HG02623 (cell line): ENCODE measurements around the gene SLC7A7.

ENCODE experiments used
- ATAC-seq: cut with Tn5 transposase; IDR thresholded peaks from one replicate; pipeline ENCODE4 v1.9.1; 2021; ENCODE audit warnings: moderate library complexity; ENCODE audit not compliant: unreplicated experiment

The SLC7A7 gene

DNA sequence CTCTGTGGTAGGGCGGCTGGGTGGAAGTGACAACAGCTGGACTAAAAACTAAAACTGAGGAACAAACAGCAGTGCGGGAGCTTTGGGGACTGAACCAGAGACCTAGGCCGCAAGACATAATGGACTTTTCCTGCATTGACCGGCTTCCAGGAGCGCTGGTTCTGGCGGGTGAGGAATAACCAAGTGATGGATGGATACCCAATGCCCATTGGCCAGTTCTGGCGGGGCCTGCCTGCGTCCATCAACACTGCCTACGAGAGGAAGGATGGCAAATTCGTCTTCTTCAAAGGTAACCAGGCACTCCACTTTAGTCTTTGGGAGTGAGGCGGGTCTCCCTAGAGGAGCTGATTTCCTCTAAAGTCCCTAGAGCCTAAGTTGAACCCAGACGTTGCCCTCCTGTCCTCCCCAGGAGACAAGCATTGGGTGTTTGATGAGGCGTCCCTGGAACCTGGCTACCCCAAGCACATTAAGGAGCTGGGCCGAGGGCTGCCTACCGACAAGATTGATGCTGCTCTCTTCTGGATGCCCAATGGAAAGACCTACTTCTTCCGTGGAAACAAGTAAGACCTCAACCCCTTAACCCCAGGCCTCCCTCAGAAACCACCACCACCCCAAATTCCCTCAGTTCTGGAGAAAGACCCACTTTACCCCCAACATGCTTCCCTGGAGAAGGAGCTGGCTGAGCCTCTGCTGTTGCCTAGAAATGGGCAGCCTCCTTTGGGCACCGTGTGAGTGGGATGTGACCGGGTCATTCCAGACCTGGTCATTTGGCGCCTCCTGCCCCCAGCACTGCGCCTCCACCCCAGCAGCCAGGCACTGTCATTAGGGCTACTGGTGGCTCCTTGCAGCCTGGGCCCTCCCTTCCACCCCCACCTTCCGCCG, 29.2 kb upstream of the SLC7A7 start:
- no peak for ATAC-seq

DNA sequence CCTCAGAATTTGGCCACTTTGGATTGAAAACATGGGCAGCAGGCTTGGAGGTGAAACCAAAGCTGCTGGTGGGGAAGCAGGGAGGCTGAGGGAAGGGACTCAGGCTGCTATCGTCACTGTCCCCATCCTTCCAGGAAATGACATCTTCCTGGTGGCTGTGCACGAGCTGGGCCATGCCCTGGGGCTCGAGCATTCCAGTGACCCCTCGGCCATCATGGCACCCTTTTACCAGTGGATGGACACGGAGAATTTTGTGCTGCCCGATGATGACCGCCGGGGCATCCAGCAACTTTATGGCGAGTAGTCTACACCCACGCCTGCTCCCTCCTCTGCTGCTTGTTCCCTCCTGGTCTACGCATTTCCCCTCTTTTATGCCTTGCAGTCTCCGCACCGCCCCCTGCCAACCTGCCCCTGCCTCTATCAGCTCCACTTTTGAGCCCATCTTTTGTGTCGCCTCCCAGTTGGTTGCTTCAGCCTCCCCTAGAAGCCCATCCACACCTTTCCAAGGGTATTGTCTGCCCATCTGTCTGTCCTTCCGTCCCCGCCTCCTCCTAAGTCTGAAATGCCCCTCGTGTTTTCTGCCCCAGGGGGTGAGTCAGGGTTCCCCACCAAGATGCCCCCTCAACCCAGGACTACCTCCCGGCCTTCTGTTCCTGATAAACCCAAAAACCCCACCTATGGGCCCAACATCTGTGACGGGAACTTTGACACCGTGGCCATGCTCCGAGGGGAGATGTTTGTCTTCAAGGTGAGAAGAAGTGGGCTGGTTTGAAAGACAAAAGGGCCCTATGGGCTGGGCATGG, 28.1 kb upstream of the SLC7A7 start:
- ATAC-seq: no peak

DNA sequence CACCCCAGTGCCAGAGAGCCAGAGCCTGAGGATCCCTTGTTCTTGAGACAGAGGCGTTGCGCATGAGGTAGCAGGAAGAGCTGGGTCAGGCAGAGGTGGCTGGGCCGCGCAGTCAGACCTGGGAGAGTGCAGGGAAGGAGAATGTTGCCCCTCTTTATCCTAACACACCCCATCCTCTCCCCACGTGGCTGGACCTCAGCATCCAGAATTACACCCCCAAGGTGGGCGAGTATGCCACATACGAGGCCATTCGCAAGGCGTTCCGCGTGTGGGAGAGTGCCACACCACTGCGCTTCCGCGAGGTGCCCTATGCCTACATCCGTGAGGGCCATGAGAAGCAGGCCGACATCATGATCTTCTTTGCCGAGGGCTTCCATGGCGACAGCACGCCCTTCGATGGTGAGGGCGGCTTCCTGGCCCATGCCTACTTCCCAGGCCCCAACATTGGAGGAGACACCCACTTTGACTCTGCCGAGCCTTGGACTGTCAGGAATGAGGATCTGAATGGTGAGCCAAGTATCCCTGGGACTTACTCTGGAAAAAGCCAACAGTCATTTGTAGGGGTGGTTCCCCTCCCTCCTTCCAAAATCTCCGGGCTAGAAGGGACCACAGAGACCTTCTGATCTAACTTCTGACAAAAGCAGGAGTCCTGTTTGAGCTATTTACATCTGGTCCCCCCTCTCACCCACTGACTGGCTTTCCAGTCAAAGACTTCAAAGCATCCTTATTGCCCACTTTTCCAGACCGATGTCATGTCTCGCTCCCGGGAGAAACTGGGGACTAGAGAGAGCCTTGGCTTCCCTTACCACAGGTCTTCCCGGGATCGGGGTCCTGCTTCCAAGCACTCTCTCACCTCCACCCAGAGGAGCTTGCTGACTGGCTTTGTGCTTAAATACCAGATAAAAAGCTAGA, 27.2 kb upstream of the SLC7A7 start:
- no peak for ATAC-seq

DNA sequence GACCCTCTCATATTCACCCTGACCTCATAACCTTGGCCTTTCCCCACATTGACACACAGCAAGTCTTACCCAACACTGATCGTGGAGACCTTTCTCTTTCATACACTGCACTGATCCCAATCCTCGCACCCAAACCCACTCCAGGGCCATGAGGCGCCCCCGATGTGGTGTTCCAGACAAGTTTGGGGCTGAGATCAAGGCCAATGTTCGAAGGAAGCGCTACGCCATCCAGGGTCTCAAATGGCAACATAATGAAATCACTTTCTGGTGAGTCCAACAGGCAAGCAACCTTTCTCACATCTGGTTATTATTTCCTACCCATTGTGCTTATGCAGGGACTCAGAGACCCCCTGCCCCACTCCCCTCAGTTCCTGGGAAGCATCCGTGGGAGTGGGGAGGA, 26.5 kb upstream of the SLC7A7 start:
- no peak for ATAC-seq

DNA sequence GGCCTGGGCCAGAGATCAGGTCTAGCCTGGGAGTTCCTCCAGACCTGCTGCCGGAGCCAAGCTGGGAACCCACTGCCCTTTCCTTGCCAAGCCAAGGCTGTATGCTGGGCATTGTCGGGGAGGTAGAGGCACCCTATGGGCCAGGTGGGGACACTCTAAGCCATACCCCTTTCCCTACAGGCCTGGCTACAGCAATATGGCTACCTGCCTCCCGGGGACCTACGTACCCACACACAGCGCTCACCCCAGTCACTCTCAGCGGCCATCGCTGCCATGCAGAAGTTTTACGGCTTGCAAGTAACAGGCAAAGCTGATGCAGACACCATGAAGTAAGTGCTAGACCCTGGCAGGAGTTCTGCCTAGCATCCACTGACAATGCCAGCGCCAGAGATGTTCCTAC, 26.1 kb upstream of the SLC7A7 start:
- no peak for ATAC-seq

DNA sequence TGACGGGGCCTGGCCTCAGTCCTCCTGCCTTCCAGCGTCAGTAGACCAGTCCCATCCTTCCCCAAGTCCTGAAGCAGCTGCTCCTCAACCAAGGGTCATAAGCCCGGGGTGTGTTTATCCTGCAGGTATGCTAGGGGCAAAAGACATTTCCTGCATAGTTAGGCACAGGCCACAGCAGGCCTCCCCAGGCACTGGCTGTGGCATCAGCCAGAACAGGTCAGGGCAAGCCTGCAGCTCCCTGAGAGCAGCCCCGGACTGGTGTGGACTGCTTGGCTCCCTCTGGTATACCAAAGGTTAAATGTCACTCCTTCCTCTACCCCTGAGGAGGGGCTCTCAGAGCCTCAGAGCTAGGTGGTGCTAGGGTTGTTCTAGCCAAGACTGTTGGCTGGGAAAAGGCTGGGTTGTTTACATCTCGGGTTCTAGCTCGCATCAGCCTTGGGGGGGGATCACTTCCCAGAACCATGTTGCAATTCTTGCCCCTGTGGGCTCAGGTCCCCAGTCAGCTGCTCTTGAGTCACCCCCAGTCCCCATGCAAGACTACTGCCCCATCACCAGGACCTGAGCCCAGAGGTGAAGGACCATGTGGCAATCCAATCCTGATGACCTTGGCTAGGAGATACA, 24.0 kb upstream of the SLC7A7 start:
- ATAC-seq: no peak

DNA sequence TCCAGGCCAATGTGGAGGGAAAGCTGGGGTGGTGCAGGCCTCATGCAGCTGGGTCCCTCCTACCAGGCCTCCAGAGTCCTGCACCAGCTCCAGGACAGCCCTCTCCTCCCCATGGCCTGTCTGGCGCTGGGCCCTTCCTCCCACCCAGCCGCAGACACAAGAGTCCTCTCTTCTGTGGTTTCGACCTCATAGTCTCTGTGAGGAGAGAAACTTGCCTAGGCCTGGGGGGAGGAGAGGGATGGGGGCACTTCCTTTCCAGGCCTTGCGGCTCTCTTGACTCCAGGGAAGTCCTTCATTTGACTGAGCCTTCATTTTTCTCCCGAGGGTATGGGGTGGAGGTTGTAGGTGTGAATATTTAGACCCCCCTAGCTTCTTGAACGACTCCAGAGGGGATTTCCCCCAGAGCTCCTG, 23.4 kb upstream of the SLC7A7 start:
- ATAC-seq: no peak

DNA sequence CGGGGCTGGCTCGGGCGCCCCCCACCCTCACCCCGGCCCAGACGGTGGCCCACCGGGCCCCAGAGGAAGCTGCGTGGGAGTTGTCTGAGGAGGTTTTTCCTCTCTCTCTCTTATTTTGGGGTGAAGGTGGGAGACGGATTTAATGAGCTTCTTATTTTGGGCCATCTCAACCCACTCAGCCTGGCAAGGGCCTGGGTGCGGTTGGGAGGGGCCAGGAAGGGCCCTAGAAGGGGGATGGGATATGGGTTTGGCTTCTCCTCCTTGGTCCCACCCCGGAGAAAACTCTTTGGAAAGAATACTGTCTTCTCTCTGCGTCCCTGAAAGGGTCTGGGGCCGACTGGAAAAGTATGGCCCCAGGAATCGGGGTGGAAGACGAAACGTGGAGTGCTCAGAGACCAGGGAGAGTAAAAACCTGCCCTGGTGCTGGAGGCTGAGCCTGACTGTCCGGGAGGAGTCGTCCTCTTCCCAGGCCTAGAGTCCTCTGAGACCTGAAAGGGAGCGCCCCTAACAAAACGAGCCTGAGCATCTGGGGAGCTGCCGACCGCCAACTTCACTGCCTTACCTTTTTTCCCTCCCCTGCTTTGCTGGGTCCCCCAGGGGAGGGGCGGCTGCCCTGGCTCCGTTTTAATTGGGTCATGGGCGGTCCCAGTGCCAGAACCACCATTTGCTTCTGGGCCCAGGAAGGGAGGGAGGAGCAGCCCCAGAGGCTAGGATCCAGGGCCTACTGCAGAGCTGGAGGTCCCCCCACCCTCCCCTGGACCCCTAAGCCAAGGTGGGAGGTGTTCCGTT, 22.7 kb upstream of the SLC7A7 start:
- no peak for ATAC-seq

DNA sequence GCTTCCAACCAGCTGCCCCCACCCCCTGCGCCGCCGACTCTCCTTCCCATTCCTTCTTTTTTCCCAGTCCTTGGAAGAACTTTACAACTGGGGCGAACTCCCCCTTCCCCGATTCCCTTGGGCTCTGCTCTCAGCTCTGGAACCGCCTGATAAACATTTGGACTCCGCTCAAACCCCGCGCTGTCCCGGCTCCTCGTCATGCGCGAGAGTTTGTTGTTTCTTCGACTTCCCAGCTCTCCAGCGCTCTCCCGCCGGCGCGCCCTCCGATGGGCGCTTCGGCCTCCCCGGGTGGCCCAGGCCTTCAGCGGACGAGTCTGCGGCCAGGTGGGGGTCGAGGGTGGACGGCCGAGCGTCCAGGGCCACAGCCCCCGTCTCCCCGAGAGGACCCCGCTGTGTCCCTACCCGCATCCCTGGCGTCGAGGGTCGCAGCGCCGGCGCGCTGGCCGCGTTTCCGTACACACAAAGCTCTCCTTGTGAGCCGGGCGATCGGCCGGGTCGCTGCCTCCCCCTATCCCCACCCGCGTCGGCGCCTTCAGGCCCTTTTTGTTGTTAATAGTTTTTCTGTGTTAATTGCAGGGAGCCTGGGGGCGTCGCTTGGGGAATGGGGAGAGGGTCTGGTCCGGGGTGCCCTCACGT, 22.0 kb upstream of the SLC7A7 start:
- ATAC-seq: no peak

DNA sequence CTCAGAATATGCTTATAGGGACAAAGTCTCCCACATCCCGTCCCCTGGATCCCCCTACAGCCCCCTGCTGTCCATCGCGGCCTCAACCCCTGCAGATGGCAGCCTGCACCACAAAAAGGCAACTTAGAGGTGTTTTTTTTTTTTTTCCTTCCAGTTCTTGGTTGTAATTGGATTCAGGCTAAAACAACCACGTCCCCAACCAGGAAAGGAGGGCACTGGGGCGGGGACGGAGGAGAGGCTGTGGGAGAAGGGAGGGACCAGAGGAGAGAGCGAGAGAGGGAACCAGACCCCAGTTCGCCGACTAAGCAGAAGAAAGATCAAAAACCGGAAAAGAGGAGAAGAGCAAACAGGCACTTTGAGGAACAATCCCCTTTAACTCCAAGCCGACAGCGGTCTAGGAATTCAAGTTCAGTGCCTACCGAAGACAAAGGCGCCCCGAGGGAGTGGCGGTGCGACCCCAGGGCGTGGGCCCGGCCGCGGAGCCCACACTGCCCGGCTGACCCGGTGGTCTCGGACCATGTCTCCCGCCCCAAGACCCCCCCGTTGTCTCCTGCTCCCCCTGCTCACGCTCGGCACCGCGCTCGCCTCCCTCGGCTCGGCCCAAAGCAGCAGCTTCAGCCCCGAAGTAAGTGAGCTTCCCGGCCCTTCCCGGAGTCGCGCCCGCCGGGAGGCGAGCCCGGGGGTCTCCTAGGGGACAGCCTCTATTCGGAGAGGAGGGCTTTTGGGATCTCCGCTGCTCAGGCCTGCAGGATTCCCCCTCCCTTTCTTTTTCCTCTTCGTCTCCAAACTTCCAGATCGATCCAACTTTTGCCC, 21.3 kb upstream of the SLC7A7 start, which contains the start of gene MMP14:
TSS of gene MMP14 (plus strand) at position 285 of the 813 bp plus-strand sequence. CDS start at position 518, 233 bp downstream.
- ATAC-seq: no peak

DNA sequence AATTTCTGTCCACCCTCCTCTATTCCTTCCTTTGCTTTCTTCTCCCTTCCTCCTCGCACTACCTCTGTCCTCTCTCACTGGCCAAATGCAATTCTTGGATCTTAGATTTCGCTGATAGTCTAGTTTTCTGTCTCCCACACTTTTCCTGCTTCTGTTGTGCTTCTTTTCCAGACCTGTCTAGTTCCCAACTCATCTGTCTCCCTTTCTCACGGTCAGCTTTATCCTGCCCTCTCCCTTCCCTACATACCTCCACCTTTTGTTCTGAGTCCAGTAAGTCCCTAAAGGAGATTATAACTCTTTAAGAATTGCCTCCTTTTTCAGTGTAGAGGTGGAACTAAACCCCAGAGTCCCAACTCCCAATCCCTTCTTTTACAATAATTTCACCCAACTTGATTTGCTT, 20.3 kb upstream of the SLC7A7 start:
- ATAC-seq: no peak

DNA sequence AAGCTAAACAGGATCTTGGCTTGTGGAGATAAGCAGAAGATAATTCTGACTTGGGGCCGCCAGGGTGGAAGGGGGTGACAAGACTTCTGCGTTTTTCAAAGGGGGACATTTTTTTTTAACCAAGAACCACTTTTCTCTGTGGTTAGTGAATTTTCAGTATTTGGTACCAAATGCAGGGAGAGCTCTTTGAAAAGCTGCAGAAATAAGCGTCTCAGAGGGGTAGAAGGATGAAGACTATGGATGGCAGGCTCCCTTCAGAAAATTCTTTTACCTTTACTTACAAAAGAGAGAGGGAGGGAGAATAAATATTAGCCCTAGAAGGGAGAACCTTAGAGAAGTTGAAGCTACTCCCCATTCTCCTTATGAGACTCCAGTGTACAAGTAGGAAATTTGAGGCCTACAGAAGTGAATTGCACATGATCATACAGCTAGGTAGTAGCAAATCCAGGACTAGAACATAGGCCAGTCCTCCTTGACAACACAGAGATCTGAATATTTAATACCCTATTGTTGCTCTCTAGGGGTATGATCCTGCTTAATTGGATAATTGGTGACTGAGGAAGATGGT, 15.3 kb upstream of the SLC7A7 start:
- ATAC-seq: no peak

DNA sequence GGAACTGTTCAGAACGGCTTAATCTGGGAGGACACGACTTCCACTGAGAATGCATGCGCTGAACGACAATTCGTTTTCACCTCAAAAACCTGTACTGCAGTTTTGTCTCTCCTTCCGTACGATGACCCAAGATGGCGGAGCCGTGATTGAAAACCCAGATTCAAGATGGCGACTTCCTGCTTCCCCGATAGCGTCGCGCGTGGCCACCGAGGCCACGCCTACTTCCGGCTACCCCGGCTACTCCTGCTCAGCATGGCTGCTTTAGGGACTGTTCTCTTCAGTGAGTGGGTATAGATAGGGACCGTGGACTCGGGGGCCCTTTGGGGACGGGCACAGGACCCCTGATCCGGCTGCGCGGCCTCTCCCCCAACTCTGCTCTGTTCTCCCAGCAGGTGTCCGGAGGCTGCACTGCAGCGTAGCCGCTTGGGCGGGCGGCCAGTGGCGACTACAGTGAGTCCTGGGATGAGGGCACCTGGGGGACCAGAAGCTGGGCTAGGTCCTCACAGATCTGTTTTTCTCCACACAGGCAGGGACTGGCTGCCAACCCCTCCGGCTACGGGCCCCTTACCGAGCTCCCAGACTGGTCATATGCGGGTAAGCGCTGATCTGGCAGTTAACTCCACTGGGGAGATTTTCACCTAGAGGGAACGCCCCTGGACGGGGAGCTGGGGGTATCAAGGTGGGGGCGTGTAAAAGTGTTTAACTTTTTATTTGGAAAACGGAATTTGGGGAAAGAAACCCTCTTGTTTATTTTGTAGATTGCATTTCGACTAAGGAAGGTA, 14.6 kb upstream of the SLC7A7 start, which contains the start of gene MRPL52:
TSS of gene MRPL52 (plus strand) at position 227 of the 782 bp plus-strand sequence. CDS start at position 253, 26 bp downstream.
- ATAC-seq: peak; percentile 87

DNA sequence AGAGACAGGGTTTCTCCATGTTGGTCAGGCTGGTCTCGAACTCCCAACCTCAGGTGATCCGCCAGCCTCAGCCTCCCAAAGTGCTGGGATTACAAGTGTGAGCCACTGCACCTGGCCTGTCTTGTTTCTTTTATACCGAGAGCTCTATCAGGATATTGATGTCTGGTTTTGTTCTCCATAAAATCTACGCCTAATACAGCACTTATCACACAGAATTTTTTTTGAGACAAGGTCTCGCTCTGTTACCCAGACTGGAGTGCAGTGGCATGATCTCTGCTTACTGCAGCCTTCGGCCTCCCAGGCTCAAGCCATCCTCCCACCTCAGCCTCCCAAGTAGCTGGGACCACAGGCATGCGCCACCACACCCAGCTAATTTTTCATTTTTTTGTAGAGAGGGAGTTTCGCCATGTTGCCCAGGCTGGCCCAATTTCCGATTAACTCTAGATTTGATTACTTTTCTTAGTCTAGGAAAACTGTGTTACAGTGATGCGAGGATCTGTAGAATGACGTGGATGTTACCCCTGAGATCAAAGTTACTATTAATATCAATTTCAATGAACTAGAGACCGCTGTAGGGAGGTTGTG, 13.9 kb upstream of the SLC7A7 start:
- ATAC-seq: peak; percentile 10

DNA sequence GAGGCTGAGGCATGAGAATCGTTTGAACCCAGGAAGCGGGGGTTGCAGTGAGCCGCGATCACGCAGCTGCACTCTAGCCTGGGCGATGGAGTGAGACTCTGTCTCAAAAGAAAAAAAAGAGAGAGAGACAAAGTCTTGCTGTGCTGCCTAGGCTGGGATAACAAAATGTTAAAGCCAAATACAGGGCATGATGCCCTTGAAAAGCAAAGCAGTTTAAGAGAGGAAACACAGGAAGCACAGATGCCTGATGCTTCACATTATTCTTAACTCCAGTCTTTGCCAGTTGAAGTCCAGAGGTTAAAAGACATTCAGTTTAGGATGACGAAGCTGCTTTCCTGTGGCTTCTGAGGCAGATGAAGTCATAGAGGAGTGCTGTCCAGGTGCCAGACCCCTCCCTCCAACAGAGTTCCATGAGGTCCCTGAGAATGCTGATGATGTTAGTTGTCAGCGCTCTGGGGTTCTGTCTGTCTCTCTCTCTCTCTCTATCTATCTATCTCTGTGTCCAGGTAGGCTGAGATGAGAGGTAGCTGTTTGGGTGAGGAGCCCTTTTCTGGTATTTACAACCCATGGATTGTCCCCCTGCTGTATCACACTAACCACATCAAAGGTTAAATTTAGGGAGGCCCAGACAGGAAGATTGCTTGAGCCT, 9.6 kb upstream of the SLC7A7 start:
- no peak for ATAC-seq

DNA sequence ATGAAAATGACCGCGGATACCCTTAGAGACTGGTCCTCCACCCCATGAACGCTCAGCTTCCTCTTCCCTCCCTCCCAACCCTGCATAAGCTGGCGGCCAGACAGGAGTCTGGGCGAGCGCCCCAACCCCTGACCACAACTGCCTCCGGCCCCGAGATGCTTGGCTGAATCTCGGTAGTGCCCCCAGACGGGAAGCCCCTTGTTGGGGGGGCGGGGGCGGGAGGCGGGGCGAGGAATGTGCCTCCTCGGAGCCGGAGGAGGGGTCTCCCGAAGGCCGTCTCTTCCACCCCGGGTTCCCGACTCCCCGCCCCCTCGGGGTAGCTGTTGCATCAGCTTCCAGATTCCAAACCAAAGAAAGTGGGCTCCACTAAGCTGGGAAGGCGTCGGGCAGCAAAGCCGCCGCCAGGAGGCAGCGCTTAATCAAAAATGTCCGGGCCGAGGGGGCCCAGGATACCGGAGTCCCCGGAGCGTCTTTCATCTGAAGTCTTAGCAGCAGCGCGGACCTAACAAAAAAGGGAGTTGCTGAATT, 7.4 kb upstream of the SLC7A7 start:
- peak; percentile 43 for ATAC-seq
